Posterior cingulate gyrus (tissue), 11 donors: ENCODE measurements around the gene SCML1.
"Not testable (repeated sequence)": the region's sequence is repeated elsewhere in the genome, so short reads cannot be mapped to it uniquely, and the experiment has no call there.

ENCODE experiments used
- DNase-seq, 10 donors: peaks; one replicate each; pipeline versions ENCODE4 v3.0.0 to v3.0.0-alpha.2; 2020 to 2021; ENCODE audit warnings: mixed read lengths in 3 of 10
- intact Hi-C: fragments of 100-400 bp; cut with DNase I; formaldehyde crosslinking; loops from one replicate; pipeline ENCODE4 v1.15.1; 2023

Gene SCML1

GRCh38 chrX:17786554-17787347 is 49.5 kb downstream of the SCML1 start:
- DNase-seq = not testable (repeated sequence)
- intact Hi-C loops = loop anchor here (5.0 kb wide), 1 partner anchor 591 kb away; no protein-coding TSS in a partner anchor

DNA sequence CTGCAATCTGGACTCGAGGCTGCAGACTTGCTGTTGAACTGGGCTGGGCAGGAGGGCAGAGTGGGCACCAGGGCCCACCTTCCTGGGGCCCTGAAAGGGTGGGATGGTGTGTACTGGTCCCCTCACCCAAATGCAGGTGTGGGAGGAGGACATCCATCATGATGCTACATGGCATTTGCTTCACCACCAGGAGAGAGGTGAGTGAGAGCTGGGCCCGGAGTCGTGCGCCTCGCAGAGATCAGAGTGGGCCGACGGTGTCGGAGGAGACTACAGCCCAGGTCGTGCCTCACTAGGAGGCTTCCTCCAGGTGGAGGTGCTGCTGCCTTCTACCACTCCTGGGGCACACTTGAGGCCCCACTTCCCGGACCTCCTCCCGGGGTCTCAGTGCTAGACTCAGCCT is 50.3 kb downstream of the SCML1 start:
- DNase-seq = no peak
- intact Hi-C loops = loop anchor here (5.0 kb wide), 1 partner anchor 590 kb away; no protein-coding TSS in a partner anchor

GRCh38 chrX:17788439-17788838 is 51.1 kb downstream of the SCML1 start:
- intact Hi-C loops = loop anchor here (2.0 to 5.0 kb wide), 2 partner anchors 422 to 589 kb away; no protein-coding TSS in a partner anchor
- peak in 7 of 10 donors; percentile 22 to 90 (median 45) for DNase-seq

DNA sequence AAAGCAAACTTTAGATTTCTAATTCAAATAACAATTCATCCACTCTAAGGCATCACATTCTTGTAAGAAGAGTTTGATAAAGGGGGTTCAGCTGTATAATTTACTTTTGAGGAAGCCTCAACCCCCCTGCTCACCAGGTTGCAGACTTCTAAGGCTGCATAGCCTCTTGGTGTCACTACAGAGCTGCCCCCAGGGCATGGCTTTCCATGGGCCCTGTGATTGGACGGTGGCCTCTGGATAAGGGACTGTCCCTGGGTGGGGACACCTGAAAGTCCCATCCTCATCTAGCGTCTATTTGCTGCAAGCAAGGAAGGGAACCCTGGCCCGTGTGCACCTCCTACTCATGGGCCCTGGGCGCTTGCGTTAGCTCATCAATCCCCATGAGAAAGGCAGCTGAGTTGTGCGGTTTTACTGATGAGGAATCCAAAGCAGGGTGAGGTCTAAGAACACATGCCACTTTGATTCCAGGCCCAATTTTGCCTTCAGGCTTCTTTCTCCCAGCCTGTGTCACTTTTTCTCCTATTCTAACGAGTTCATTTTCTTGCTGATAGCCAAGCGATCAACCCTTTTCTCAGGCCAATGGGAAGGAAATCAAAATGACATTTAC is 51.8 kb downstream of the SCML1 start:
- intact Hi-C loops = loop anchor here (2.0 to 5.0 kb wide), 2 partner anchors 422 to 588 kb away; no protein-coding TSS in a partner anchor
- DNase-seq = no peak

GRCh38 chrX:17792826-17793225 is 55.5 kb downstream of the SCML1 start:
- peak in 1 of 10 donors; percentile 17 for DNase-seq
- intact Hi-C loops = no loop called here

- no peak for DNase-seq
- intact Hi-C loops = no loop called here
Measured at GRCh38 chrX:17798921-17799320, 61.6 kb downstream of the SCML1 start.

DNA sequence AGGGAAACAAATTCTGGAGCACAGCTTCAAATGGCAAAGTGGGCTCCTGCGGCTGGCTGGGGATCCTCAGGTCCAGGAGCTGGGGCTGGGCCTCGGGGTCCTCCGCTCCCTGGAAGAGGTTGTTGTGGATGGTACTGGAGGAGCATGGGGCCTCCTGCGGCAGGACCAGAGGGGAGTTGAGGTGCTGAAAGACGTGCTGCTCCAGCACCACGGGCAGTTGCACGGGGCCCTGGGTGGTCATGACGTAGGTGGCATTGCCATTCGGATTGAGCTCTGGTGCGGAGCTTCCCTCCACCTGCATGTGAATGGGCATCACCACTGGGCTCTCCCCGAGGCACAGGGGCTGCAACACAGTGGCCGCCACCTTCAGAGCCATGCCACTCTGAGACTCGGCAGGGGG is 64.1 kb downstream of the SCML1 start:
- peak in 1 of 10 donors; percentile 69 for DNase-seq
- intact Hi-C loops = no loop called here

- no peak for DNase-seq
- intact Hi-C loops = no loop called here
Measured at GRCh38 chrX:17802756-17803155, 65.5 kb downstream of the SCML1 start.

GRCh38 chrX:17803449-17803848 is 66.2 kb downstream of the SCML1 start:
- intact Hi-C loops = no loop called here
- DNase-seq = no peak
